HEK293 (cell line): ENCODE results near the gene LOXL1.

Source experiments
- EGR2 ChIP-seq: fragments of 450-650 bp; formaldehyde crosslinking; IDR thresholded peaks from 2 replicates; pipeline ENCODE4 v1.5.1; 2016; ENCODE audit warnings: low read depth, missing biosample characterization, missing genetic modification characterization
- GFI1B ChIP-seq: fragments of 450-650 bp; formaldehyde crosslinking; IDR thresholded peaks from 2 replicates; pipeline ENCODE4 v1.5.1; 2016; ENCODE audit warnings: missing biosample characterization, missing genetic modification characterization
- HOXA7 ChIP-seq: sonication (generic); formaldehyde crosslinking; IDR thresholded peaks from 2 replicates; pipeline ENCODE4 v1.8.1; 2022; ENCODE audit warnings: missing genetic modification reagents, borderline replicate concordance
- YY2 ChIP-seq: fragments of 450-650 bp; formaldehyde crosslinking; IDR thresholded peaks from 2 replicates; pipeline ENCODE4 v1.5.1; 2016; ENCODE audit warnings: missing biosample characterization, missing genetic modification characterization
- ZNF132 ChIP-seq: fragments of 450-650 bp; formaldehyde crosslinking; IDR thresholded peaks from 2 replicates; pipeline ENCODE4 v1.5.1; 2017; ENCODE audit warnings: missing biosample characterization, missing genetic modification characterization, borderline replicate concordance
- ZNF133 ChIP-seq: fragments of 450-650 bp; formaldehyde crosslinking; IDR thresholded peaks from 2 replicates; pipeline ENCODE4 v1.5.1; 2016; ENCODE audit warnings: missing biosample characterization, missing genetic modification characterization
- ZNF138 ChIP-seq: fragments of 450-650 bp; formaldehyde crosslinking; IDR thresholded peaks from 2 replicates; pipeline ENCODE4 v1.5.1; 2016; ENCODE audit warnings: missing biosample characterization, missing genetic modification characterization, borderline replicate concordance
- ZNF16 ChIP-seq: fragments of 450-650 bp; formaldehyde crosslinking; IDR thresholded peaks from 2 replicates; pipeline ENCODE4 v1.5.1; 2016; ENCODE audit warnings: low read depth, missing biosample characterization, missing genetic modification characterization
- ZNF223 ChIP-seq: fragments of 450-650 bp; formaldehyde crosslinking; IDR thresholded peaks from 2 replicates; pipeline ENCODE4 v1.5.1; 2016; ENCODE audit warnings: missing biosample characterization, missing genetic modification characterization
- ZNF350 ChIP-seq: fragments of 450-650 bp; formaldehyde crosslinking; IDR thresholded peaks from 2 replicates; pipeline ENCODE4 v1.5.0; 2017; ENCODE audit warnings: missing biosample characterization, mild to moderate bottlenecking, missing genetic modification characterization
- ZNF473 ChIP-seq: fragments of 450-650 bp; formaldehyde crosslinking; IDR thresholded peaks from 2 replicates; pipeline ENCODE4 v1.5.1; 2017; ENCODE audit warnings: missing biosample characterization, missing genetic modification characterization
- ZNF529 ChIP-seq: fragments of 450-650 bp; formaldehyde crosslinking; IDR thresholded peaks from 2 replicates; pipeline ENCODE4 v1.5.1; 2017; ENCODE audit warnings: missing genetic modification characterization, missing biosample characterization; ENCODE audit not compliant: insufficient replicate concordance
- ZNF658 ChIP-seq: fragments of 450-650 bp; formaldehyde crosslinking; IDR thresholded peaks from 2 replicates; pipeline ENCODE4; 2016; ENCODE audit warnings: missing biosample characterization, missing genetic modification characterization
- ZNF660 ChIP-seq: fragments of 450-650 bp; IDR thresholded peaks from 2 replicates; pipeline ENCODE4 v1.5.1; 2018; ENCODE audit warnings: missing biosample characterization, mild to moderate bottlenecking, missing genetic modification characterization
- ZNF664 ChIP-seq: fragments of 450-650 bp; formaldehyde crosslinking; IDR thresholded peaks from 2 replicates; pipeline ENCODE4 v1.5.1; 2016; ENCODE audit warnings: missing biosample characterization, missing genetic modification characterization
- ZNF76 ChIP-seq: fragments of 450-650 bp; formaldehyde crosslinking; IDR thresholded peaks from 2 replicates; pipeline ENCODE4; 2016; ENCODE audit warnings: low read depth, missing biosample characterization, missing genetic modification characterization, borderline replicate concordance
- ZNF830 ChIP-seq: fragments of 450-650 bp; IDR thresholded peaks from 2 replicates; pipeline ENCODE4 v1.5.0; 2018; ENCODE audit warnings: missing biosample characterization, missing genetic modification characterization, low read depth, mild to moderate bottlenecking, moderate library complexity
- TF ChIP-seq, protein P1 (sequence below): fragments of 450-650 bp; formaldehyde crosslinking; IDR thresholded peaks from 2 replicates; pipeline ENCODE4 v1.5.1; 2016; ENCODE audit warnings: missing biosample characterization, missing genetic modification characterization
- TF ChIP-seq, protein P2 (sequence below): fragments of 450-650 bp; formaldehyde crosslinking; IDR thresholded peaks from 2 replicates; pipeline ENCODE4 v1.5.1; 2016; ENCODE audit warnings: missing biosample characterization, missing genetic modification characterization
- TF ChIP-seq, protein P3 (sequence below): fragments of 450-650 bp; formaldehyde crosslinking; IDR thresholded peaks from 2 replicates; pipeline ENCODE4 v1.5.1; 2016; ENCODE audit warnings: missing biosample characterization, missing genetic modification characterization
- TF ChIP-seq, protein P4 (sequence below): fragments of 450-650 bp; formaldehyde crosslinking; conservative IDR thresholded peaks from 2 replicates; pipeline ENCODE4 v1.5.1; 2016; ENCODE audit warnings: low read depth, missing biosample characterization, missing genetic modification characterization
- TF ChIP-seq, protein P5 (sequence below): fragments of 450-650 bp; formaldehyde crosslinking; IDR thresholded peaks from 2 replicates; pipeline ENCODE4 v1.5.1; 2016; ENCODE audit warnings: missing biosample characterization, missing genetic modification characterization, borderline replicate concordance
- TF ChIP-seq, protein P6 (sequence below): fragments of 450-650 bp; formaldehyde crosslinking; optimal IDR thresholded peaks from 2 replicates; pipeline ENCODE3; 2016; ENCODE audit warnings: missing biosample characterization, mild to moderate bottlenecking, missing genetic modification characterization
- TF ChIP-seq, protein P7 (sequence below): fragments of 450-650 bp; formaldehyde crosslinking; IDR thresholded peaks from 2 replicates; pipeline ENCODE4 v1.5.1; 2016; ENCODE audit warnings: missing biosample characterization, missing genetic modification characterization, low read depth

The LOXL1 gene

DNA sequence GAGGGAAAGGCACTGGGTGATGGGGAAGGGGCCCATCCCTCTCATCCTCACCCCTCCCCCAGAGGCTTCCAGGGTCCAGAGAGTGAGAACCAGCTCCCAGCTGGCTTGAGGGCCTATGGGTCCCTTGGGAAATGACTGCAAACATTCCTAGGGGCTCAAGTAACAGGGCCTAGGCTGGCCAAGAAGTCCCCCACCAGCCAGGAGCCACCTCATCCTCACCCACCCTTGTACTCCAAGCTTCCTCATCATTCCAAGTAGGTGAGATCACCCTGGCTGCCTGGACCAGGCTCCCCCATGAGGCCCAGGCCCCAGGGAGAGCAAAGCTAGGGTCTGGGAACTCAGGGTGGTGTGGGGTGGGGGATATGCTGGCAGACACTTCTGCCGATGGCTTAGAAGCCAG, 14.8 kb downstream of the LOXL1 start (continued):
- TF ChIP-seq, protein P1, sequence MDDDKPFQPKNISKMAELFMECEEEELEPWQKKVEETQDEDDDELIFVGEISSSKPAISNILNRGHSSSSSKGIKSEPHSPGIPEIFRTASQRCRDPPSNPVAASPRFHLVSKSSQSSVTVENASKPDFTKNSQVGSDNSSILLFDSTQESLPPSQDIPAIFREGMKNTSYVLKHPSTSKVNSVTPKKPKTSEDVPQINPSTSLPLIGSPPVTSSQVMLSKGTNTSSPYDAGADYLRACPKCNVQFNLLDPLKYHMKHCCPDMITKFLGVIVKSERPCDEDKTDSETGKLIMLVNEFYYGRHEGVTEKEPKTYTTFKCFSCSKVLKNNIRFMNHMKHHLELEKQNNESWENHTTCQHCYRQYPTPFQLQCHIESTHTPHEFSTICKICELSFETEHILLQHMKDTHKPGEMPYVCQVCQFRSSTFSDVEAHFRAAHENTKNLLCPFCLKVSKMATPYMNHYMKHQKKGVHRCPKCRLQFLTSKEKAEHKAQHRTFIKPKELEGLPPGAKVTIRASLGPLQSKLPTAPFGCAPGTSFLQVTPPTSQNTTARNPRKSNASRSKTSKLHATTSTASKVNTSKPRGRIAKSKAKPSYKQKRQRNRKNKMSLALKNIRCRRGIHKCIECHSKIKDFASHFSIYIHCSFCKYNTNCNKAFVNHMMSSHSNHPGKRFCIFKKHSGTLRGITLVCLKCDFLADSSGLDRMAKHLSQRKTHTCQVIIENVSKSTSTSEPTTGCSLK, result no peak
- TF ChIP-seq ZNF16 (no peak), EGR2 (tag by site-specific recombination) (no peak), YY2 (tag by site-specific recombination) (no peak), ZNF529 (tag by site-specific recombination) (no peak), ZNF658 (no peak), ZNF350 (tag by site-specific recombination) (no peak), ZNF473 (tag by site-specific recombination) (no peak), ZNF664 (tag by site-specific recombination) (no peak), ZNF830 (tag by site-specific recombination) (no peak), ZNF133 (tag by site-specific recombination) (no peak), ZNF223 (tag by site-specific recombination) (0 out of 2 replicates have a peak, but pooled peaks have one; percentile 55), ZNF138 (no peak), ZNF132 (no peak), ZNF660 (tag by site-specific recombination) (no peak), GFI1B (tag by site-specific recombination) (no peak), HOXA7 (CRISPR knock-in tag) (no peak), ZNF76 (no peak)
- TF ChIP-seq, protein P2, sequence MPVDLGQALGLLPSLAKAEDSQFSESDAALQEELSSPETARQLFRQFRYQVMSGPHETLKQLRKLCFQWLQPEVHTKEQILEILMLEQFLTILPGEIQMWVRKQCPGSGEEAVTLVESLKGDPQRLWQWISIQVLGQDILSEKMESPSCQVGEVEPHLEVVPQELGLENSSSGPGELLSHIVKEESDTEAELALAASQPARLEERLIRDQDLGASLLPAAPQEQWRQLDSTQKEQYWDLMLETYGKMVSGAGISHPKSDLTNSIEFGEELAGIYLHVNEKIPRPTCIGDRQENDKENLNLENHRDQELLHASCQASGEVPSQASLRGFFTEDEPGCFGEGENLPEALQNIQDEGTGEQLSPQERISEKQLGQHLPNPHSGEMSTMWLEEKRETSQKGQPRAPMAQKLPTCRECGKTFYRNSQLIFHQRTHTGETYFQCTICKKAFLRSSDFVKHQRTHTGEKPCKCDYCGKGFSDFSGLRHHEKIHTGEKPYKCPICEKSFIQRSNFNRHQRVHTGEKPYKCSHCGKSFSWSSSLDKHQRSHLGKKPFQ (tag by site-specific recombination), result no peak
- TF ChIP-seq, protein P3, sequence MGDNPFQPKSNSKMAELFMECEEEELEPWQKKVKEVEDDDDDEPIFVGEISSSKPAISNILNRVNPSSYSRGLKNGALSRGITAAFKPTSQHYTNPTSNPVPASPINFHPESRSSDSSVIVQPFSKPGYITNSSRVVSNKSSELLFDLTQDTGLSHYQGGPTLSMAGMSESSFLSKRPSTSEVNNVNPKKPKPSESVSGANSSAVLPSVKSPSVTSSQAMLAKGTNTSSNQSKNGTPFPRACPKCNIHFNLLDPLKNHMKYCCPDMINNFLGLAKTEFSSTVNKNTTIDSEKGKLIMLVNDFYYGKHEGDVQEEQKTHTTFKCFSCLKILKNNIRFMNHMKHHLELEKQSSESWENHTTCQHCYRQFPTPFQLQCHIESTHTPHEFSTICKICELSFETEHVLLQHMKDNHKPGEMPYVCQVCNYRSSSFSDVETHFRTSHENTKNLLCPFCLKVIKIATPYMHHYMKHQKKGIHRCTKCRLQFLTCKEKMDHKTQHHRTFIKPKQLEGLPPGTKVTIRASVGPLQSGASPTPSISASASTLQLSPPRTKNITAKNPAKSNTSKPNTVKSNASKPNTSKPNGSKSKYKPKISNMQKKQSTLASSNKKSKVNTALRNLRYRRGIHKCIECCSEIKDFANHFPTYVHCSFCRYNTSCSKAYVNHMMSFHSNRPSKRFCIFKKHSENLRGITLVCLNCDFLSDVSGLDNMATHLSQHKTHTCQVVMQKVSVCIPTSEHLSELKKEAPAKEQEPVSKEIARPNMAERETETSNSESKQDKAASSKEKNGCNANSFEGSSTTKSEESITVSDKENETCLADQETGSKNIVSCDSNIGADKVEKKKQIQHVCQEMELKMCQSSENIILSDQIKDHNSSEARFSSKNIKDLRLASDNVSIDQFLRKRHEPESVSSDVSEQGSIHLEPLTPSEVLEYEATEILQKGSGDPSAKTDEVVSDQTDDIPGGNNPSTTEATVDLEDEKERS (tag by site-specific recombination), result no peak
- TF ChIP-seq, protein P4, sequence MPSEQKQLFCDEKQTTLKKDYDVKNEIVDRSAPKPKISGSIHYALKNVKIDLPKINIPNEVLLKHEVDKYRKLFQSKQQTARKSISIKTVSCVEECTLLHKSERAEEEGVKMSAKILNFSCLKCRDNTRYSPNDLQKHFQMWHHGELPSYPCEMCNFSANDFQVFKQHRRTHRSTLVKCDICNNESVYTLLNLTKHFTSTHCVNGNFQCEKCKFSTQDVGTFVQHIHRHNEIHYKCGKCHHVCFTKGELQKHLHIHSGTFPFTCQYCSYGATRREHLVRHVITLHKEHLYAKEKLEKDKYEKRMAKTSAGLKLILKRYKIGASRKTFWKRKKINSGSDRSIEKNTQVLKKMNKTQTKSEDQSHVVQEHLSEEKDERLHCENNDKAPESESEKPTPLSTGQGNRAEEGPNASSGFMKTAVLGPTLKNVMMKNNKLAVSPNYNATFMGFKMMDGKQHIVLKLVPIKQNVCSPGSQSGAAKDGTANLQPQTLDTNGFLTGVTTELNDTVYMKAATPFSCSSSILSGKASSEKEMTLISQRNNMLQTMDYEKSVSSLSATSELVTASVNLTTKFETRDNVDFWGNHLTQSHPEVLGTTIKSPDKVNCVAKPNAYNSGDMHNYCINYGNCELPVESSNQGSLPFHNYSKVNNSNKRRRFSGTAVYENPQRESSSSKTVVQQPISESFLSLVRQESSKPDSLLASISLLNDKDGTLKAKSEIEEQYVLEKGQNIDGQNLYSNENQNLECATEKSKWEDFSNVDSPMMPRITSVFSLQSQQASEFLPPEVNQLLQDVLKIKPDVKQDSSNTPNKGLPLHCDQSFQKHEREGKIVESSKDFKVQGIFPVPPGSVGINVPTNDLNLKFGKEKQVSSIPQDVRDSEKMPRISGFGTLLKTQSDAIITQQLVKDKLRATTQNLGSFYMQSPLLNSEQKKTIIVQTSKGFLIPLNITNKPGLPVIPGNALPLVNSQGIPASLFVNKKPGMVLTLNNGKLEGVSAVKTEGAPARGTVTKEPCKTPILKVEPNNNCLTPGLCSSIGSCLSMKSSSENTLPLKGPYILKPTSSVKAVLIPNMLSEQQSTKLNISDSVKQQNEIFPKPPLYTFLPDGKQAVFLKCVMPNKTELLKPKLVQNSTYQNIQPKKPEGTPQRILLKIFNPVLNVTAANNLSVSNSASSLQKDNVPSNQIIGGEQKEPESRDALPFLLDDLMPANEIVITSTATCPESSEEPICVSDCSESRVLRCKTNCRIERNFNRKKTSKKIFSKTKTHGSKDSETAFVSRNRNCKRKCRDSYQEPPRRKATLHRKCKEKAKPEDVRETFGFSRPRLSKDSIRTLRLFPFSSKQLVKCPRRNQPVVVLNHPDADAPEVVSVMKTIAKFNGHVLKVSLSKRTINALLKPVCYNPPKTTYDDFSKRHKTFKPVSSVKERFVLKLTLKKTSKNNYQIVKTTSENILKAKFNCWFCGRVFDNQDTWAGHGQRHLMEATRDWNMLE (tag by site-specific recombination), result no peak
- TF ChIP-seq, protein P5, sequence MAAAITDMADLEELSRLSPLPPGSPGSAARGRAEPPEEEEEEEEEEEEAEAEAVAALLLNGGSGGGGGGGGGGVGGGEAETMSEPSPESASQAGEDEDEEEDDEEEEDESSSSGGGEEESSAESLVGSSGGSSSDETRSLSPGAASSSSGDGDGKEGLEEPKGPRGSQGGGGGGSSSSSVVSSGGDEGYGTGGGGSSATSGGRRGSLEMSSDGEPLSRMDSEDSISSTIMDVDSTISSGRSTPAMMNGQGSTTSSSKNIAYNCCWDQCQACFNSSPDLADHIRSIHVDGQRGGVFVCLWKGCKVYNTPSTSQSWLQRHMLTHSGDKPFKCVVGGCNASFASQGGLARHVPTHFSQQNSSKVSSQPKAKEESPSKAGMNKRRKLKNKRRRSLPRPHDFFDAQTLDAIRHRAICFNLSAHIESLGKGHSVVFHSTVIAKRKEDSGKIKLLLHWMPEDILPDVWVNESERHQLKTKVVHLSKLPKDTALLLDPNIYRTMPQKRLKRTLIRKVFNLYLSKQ (tag by site-specific recombination), result no peak
- TF ChIP-seq, protein P6, sequence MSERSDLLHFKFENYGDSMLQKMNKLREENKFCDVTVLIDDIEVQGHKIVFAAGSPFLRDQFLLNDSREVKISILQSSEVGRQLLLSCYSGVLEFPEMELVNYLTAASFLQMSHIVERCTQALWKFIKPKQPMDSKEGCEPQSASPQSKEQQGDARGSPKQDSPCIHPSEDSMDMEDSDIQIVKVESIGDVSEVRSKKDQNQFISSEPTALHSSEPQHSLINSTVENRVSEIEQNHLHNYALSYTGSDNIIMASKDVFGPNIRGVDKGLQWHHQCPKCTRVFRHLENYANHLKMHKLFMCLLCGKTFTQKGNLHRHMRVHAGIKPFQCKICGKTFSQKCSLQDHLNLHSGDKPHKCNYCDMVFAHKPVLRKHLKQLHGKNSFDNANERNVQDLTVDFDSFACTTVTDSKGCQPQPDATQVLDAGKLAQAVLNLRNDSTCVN, result peak; percentile 3
- TF ChIP-seq, protein P7, sequence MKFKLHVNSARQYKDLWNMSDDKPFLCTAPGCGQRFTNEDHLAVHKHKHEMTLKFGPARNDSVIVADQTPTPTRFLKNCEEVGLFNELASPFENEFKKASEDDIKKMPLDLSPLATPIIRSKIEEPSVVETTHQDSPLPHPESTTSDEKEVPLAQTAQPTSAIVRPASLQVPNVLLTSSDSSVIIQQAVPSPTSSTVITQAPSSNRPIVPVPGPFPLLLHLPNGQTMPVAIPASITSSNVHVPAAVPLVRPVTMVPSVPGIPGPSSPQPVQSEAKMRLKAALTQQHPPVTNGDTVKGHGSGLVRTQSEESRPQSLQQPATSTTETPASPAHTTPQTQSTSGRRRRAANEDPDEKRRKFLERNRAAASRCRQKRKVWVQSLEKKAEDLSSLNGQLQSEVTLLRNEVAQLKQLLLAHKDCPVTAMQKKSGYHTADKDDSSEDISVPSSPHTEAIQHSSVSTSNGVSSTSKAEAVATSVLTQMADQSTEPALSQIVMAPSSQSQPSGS, result no peak
